Vagina (tissue), 2 donors: ENCODE results near the gene PTGIS. TPM values are rescaled to one million over a fixed set of nuclear protein-coding genes. Genes with fewer than 3 reads are reported as not detected.
"Not testable (repeated sequence)": the region's sequence is repeated elsewhere in the genome, so short reads cannot be mapped to it uniquely, and the experiment has no call there.

Source experiments
- DNase-seq, 2 donors: peaks; one replicate each; pipeline ENCODE4 v3.0.0-alpha.2; 2017; ENCODE audit errors: extremely low spot score in 2 of 2
- H3K27ac ChIP-seq: fragments of 200-600 bp; sonication (generic); one replicate; pipeline ENCODE4 v1.5.1; 2019
- H3K27me3 ChIP-seq: fragments of 200-600 bp; sonication (generic); one replicate; pipeline ENCODE4 v1.5.1; 2019
- H3K36me3 ChIP-seq, 2 donors: fragments of 200-600 bp; sonication (generic); one replicate each; pipeline ENCODE4 v1.5.1; 2017 to 2019
- H3K4me1 ChIP-seq: fragments of 200-600 bp; sonication (generic); one replicate; pipeline ENCODE4 v1.5.1; 2019
- H3K4me3 ChIP-seq, 2 donors: fragments of 200-600 bp; sonication (generic); 1 replicate in 1 of 2; 2 replicates in 1 of 2; pipeline ENCODE4 v1.5.1; 2016 to 2019
- H3K9me3 ChIP-seq: fragments of 200-600 bp; sonication (generic); one replicate; pipeline ENCODE4 v1.5.1; 2019
- POLR2A ChIP-seq, 2 donors: fragments of 450-650 bp; IDR thresholded peaks; one replicate each; pipeline ENCODE4 v1.6.1; 2017; ENCODE audit warnings: antibody characterized with exemption in 2 of 2, mild to moderate bottlenecking in 2 of 2, moderate library complexity in 2 of 2
- POLR2AphosphoS5 ChIP-seq, 2 donors: sonication (generic); formaldehyde crosslinking; IDR thresholded peaks; one replicate each; pipeline ENCODE4 v1.9.0; 2017; ENCODE audit warnings: antibody characterized with exemption in 2 of 2, mild to moderate bottlenecking in 2 of 2, low read depth in 1 of 2; ENCODE audit not compliant: insufficient read depth in 1 of 2
- intact Hi-C: fragments of 100-400 bp; cut with DNase I; formaldehyde crosslinking; loops from one replicate; pipeline ENCODE4 v1.15.1; 2023
- total RNA-seq: library from RNA; depleted of rRNA; stranded (reverse); fragments of >200 nt; gene quantifications from one replicate; pipeline ENCODE4 v1.2.3, GENCODE V29; 2016
- TF ChIP-seq, protein P1 (sequence below), 3 experiments: fragments of 450-650 bp in 2 of 3; fragments of 200-600 bp in 1 of 3; sonication (generic) in 1 of 3; IDR thresholded peaks; one replicate each; pipeline ENCODE4 v1.5.1; 2017 to 2019; ENCODE audit warnings: antibody characterized with exemption in 3 of 3, mild to moderate bottlenecking in 2 of 3, moderate library complexity in 2 of 3

The PTGIS gene
- total RNA-seq, 1 donor from 2014 or later = 51.1 TPM

DNA sequence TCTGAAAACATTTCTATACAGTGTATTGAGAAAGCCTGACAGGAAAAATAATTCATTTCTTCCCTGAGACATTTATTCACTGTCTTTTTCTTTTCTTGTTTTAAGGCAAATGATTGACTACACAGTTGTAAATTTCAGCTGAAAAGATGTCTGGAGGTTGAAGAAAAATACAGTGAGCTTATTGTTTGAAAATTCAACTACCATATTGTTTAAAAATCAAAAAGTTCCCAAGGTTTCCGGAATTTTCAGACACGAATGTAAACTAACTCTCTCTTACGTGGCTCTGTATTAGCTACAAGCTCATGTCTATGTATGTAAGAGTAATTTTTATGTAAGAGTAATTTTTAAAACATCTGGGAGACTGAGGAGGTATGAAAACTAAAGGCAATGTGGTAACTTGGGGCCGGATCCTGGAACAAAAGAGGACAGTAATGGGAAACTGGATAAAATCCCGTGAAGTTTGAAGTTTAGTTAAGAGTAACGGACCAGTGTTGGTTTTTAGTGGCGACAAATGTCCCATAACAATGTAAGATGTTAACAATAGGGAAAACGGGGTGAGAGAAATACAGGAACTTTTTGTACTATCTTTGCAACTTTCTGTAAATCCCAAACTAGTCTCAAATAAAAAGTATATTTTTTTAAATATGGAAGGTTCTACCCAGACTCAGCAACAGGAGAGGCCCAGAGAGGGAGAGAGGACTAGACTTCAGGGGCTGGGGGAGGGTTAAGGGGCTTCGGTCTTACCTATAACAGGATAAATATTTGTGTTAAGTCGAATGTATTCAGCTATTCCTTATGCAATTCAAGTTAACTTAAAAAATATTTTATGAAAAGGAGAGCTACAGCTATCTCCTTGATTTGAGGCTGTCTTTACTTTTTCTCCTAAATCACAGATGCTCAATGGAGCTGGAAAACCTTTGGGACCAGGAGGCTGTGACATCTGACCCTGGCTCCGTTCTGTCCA is 1.3 kb downstream of the PTGIS start:
- peak overlapping the region; percentile 88 for H3K27ac ChIP-seq
- DNase-seq = no peak
- peaks cover 34% of the 10 kb centered on the region for H3K4me1 ChIP-seq
- H3K27me3 ChIP-seq = peaks cover 3% of the 10 kb centered on the region
- H3K36me3 ChIP-seq = no peaks in the 10 kb centered on the region
- peak overlapping the region; percentile 55 to 61 for H3K4me3 ChIP-seq
- TF ChIP-seq POLR2A (IDR thresholded peaks at IDR 0.05) = no peak
- TF ChIP-seq POLR2AphosphoS5 (IDR thresholded peaks at IDR 0.05; ENCODE audit: insufficient read depth in 1 of 2, low read depth in 1 of 2) = no peak
- TF ChIP-seq, protein P1, sequence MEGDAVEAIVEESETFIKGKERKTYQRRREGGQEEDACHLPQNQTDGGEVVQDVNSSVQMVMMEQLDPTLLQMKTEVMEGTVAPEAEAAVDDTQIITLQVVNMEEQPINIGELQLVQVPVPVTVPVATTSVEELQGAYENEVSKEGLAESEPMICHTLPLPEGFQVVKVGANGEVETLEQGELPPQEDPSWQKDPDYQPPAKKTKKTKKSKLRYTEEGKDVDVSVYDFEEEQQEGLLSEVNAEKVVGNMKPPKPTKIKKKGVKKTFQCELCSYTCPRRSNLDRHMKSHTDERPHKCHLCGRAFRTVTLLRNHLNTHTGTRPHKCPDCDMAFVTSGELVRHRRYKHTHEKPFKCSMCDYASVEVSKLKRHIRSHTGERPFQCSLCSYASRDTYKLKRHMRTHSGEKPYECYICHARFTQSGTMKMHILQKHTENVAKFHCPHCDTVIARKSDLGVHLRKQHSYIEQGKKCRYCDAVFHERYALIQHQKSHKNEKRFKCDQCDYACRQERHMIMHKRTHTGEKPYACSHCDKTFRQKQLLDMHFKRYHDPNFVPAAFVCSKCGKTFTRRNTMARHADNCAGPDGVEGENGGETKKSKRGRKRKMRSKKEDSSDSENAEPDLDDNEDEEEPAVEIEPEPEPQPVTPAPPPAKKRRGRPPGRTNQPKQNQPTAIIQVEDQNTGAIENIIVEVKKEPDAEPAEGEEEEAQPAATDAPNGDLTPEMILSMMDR (IDR thresholded peaks at IDR 0.05) = no peak
- no peaks in the 10 kb centered on the region for H3K9me3 ChIP-seq
- intact Hi-C loops = no loop called here

DNA sequence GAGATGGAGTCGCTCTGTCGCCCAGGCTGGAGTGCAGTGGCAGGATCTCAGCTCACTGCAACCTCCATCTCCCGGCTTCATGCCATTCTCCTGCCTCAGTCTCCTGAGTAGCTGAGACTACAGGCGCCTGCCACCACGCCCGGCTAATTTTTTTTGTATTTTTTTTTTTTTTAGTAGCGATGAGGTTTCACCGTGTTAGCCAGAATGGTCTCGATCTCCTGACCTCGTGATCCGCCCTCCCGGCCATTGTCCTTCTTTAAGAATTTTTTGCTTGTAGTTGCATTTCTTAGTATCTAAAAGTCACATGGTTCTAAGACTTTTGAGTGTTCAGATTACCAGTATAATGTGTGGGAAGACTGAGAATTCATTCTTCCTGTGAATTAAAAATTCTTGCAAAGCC is 2.9 kb downstream of the PTGIS start:
- H3K9me3 ChIP-seq, H3K27me3 ChIP-seq, H3K36me3 ChIP-seq, intact Hi-C loops, DNase-seq: not testable (repeated sequence)
- Histone ChIP-seq H3K4me1 (peaks cover 50% of the 10 kb centered on the region), H3K27ac (peak overlapping the region; percentile 88), H3K4me3 (peak overlapping the region in 1 of 2 donors; percentile 61)

DNA sequence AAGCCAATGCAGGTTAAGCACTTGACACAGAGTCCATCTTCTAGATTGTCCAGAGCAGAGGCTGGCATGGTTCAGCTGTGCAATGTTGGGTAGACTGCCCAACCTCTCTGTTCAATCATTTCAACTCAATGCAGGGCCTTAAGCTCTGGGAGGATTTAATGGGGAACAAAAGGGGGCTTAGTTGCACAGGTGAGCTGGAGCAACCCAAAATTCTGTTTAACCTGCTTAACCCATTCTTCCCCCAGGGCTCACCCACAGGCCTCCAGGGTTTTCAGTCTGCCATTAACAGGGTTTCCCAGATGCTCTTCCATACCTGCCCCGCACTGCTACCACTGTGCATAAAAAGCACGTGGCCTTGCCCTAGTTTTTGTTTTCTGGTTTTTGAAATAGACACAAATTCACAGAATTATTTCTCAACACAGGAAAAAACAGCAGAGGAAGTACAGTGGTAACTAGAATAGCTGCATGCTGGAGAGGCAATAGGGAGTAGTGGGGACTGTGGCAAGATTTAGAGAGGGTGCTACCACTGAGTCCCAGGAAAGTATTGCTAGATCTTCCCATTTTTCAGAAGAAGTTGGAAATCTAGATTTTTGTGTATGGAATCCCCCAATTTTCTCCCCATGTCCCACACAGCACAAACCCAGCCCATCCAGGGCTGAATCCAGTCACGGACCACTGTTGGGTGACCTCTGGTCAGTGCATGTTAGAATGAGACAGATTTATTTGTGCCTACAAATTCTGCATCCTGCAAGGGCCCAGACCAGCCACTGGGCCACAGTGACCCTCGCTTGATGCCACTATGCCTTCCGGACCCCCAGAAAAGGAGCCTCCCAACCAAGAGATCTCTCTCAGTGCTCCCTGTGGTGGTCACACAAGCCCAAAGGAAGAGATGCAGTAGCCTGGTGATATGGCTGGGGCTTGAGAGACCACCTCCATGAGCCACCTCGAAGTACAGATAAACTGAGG is 4.6 kb downstream of the PTGIS start:
- TF ChIP-seq, protein P1 (IDR thresholded peaks at IDR 0.05) = no peak
- no peak for TF ChIP-seq POLR2A (IDR thresholded peaks at IDR 0.05)
- TF ChIP-seq POLR2AphosphoS5 (IDR thresholded peaks at IDR 0.05; ENCODE audit: insufficient read depth in 1 of 2, low read depth in 1 of 2) = no peak
- peak overlapping the region; percentile 85 for H3K27ac ChIP-seq
- no peak overlapping the region for H3K4me3 ChIP-seq
- no peaks in the 10 kb centered on the region for H3K36me3 ChIP-seq
- H3K9me3 ChIP-seq = no peaks in the 10 kb centered on the region
- H3K4me1 ChIP-seq = peaks cover 47% of the 10 kb centered on the region
- intact Hi-C loops = no loop called here
- no peak for DNase-seq
- H3K27me3 ChIP-seq = peaks cover 3% of the 10 kb centered on the region

DNA sequence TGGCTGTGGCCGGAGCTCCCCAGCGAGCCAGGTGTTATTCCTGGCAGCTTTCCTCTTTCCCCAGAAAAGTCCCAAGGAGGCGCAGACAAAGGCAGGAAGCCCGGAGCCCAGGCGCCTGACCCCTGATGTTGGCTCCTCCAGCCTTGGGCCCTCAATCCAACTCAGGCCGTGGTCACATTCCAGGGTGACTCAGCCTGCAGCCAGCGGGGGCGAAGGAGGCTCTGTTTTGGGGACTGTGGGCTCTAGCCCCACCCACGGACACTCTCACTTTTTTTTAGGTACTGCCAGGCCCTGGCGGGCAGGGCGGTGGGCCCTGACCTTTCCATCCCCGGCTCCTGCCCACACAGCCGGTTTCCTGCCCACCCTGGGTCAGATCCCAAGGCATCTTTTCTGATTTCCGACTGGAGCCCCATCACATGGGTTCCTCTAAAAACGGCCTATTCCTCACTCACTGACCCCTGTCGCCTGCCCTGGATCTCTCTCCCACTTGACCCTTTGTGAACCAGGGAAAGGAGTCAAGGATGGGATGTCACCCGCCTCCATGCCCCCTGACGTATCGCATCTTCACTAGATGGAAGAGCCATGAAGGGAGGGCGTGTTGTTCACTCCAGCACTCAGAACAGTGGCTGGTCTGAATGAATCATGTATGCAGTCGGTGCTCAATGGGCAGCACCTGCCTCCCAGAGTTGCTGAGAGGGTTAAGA is 5.5 kb downstream of the PTGIS start:
- Histone ChIP-seq H3K36me3 (no peaks in the 10 kb centered on the region), H3K4me3 (peak overlapping the region in 1 of 2 donors; percentile 25), H3K9me3 (no peaks in the 10 kb centered on the region), H3K4me1 (peaks cover 49% of the 10 kb centered on the region), H3K27ac (peak overlapping the region; percentile 85), H3K27me3 (no peaks in the 10 kb centered on the region)
- intact Hi-C loops = no loop called here
- no peak for TF ChIP-seq POLR2A (IDR thresholded peaks at IDR 0.05)
- TF ChIP-seq POLR2AphosphoS5 (IDR thresholded peaks at IDR 0.05; ENCODE audit: insufficient read depth in 1 of 2, low read depth in 1 of 2) = peak; percentile 89 to 91
- no peak for DNase-seq

DNA sequence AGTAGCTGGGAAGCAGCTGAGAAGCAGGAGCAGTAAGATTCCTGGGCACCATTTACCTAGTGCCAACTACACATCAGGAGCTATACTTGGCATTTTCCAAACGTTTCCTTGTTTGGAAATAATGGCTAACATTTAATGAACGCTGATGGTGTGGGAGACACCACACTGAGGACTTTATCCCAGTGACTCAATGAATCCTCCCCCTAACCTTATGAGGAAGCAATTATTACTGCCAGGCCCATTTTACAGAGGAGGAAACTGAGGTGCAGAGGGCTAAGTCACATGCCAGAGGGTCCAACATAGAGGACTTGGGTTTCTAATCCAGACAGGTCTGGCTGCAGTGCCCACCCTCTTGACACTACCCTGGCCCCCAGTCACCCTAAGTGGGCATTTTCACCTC is 6.1 kb downstream of the PTGIS start:
- Histone ChIP-seq H3K4me1 (peaks cover 47% of the 10 kb centered on the region), H3K27ac (peak overlapping the region; percentile 85), H3K4me3 (no peak overlapping the region), H3K27me3 (no peaks in the 10 kb centered on the region), H3K36me3 (no peaks in the 10 kb centered on the region), H3K9me3 (no peaks in the 10 kb centered on the region)
- TF ChIP-seq POLR2AphosphoS5 (IDR thresholded peaks at IDR 0.05; ENCODE audit: insufficient read depth in 1 of 2, low read depth in 1 of 2) (no peak), POLR2A (IDR thresholded peaks at IDR 0.05) (no peak)
- intact Hi-C loops = no loop called here
- DNase-seq = no peak

DNA sequence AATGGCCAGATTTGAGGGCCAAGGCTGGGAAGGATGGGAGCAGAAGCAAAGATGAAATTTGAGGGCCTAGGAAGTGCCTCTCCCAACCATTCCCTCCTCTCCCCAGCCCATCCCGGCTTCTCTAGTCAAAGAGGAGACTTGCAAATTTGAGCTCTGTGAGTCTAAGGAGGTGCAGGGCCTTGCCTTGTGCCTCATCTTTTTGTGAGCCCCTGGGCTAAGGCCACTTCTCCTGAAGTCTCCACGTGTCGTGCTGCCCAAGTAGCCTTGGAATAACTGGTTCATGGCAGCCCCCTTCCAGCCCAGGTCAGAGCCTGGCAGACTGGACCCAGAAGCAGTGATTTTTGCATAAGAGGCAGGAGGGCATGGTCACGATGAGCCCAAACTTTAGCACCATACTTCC is 6.7 kb downstream of the PTGIS start:
- intact Hi-C loops = no loop called here
- H3K27ac ChIP-seq = peak overlapping the region; percentile 85
- no peaks in the 10 kb centered on the region for H3K9me3 ChIP-seq
- no peaks in the 10 kb centered on the region for H3K36me3 ChIP-seq
- H3K4me3 ChIP-seq = no peak overlapping the region
- no peaks in the 10 kb centered on the region for H3K27me3 ChIP-seq
- DNase-seq = no peak
- TF ChIP-seq POLR2AphosphoS5 (IDR thresholded peaks at IDR 0.05; ENCODE audit: insufficient read depth in 1 of 2, low read depth in 1 of 2) (no peak), POLR2A (IDR thresholded peaks at IDR 0.05) (no peak)
- TF ChIP-seq, protein P1 (IDR thresholded peaks at IDR 0.05) = no peak
- H3K4me1 ChIP-seq = peaks cover 49% of the 10 kb centered on the region
